Activated CD4-positive, CD25-positive, alpha-beta regulatory T cell treated with anti-CD3 and anti-CD28 coated beads, Interleukin-2, amount 50 U/mL, for 16 hours (primary cell): Measurements from ENCODE around the gene CIB1.
"Not testable (repeated sequence)": the region's sequence is repeated elsewhere in the genome, so short reads cannot be mapped to it uniquely, and the experiment has no call there.

ENCODE experiments used
- DNase-seq: peaks from one replicate; pipeline ENCODE4 v3.0.0-alpha.2; 2020; ENCODE audit warnings: low read depth, low spot score

CIB1 gene

DNA sequence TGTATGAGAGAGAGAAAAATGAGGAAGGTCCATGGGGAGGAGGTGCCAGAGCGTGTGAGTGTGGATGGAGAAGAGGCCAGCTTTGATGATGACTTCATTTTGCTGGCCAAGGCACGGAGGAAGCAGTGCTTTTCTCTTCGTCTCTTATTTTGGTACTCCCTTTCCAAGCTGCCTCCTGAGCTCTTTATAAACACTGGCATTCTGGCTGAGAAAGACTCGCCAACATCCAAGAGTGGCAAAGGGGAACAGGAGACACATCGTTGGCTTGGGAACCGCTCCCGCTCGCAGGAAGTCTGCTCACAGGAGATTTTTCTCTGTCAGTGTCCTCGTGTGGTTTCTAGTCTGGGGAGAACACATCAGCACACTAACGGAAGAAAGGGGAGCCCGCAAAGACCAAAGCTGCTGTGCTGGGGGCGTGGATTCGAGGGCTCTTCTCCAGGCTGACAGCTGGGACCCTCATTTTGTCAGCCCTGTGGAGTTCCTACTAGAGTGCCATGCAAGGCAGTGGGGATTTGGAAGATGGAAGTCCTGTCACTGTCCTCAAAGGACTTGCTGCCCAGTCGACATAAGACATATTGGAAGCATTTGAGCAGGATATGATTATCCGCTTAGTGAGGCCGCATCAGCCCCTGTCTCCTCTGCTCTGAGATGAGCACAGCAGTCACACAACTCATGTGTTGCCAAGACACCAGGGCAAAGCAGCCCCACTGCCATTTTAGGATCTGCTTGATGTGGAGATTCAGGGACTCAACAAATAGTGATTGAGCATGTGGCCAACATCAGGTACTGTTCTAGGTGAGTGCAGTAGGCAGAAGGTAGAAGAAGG lies 40.6 kb downstream of the CIB1 start:
- no peak for DNase-seq

DNA sequence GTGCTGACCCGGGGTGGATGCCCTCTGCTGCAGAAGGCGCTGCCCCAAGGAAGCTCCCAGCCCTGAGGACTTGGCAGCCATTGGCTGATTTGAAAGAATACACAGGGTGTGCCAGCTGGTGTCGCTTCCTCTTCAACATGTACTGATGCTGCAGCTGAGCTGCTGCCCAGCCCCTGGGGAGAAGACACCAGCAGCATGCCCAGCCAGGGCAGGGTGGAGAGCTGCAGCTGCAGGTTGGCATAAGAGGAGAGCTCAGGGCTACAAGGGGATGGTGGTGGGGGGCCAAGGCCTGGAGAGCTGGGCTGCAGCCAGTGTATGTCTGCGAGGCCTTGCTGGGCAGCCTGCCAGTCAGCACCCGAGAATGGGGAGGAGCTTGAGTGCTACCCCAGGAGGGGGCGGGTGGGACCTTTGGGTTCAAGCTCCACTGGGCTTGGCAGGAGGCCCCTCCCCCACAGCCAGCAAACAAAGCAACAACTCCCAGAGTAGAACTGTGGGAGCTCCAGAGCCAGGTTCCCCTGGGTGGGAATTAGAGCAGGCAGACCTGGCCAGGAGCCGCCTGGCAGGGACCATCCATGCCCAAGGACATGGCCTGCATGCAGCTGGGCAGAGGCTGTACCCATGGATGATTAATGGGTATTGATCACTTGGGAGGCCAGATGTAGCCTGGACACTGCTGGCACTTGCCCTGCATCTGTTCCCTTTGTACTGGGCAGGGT lies 41.8 kb downstream of the CIB1 start:
- DNase-seq: no peak

- no peak for DNase-seq
Measured at GRCh38 chr15:90191344-90191687, 42.4 kb downstream of the CIB1 start.

DNA sequence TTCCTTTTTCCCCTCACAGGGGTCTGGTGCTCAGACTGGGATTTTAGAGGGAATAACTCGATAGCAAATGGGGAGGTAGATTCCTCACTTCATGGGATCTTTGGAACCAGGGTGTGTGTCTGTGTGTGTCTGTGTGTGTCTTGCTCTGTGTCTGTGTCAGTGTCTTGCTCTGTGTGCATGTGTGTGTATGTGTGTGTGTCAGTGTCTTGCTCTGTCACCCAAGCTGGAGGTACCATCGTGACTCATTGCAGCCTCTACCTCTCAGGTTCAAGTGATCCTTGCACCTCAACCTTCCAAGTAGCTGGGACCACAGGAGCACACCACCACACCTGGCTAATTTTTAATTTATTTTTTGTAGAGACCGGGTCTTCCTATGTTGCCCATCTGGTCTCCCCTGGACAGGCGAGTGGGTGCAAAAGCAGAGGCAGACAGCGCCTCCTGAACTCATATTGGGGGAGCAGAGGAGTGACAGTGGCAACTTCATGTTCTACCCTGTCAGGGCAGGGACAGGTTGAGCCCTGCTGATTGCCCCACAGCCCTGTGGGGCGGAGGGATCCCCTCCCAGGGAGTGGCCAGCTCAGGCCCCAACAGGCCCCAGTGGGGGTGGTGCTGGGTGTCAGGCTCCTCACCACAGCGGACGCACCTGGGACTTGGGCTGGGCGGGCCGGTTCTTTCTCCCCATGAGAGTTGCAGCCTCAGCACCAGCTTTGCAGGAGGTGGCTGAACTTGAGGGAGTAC lies 43.0 kb downstream of the CIB1 start:
- DNase-seq: no peak

DNA sequence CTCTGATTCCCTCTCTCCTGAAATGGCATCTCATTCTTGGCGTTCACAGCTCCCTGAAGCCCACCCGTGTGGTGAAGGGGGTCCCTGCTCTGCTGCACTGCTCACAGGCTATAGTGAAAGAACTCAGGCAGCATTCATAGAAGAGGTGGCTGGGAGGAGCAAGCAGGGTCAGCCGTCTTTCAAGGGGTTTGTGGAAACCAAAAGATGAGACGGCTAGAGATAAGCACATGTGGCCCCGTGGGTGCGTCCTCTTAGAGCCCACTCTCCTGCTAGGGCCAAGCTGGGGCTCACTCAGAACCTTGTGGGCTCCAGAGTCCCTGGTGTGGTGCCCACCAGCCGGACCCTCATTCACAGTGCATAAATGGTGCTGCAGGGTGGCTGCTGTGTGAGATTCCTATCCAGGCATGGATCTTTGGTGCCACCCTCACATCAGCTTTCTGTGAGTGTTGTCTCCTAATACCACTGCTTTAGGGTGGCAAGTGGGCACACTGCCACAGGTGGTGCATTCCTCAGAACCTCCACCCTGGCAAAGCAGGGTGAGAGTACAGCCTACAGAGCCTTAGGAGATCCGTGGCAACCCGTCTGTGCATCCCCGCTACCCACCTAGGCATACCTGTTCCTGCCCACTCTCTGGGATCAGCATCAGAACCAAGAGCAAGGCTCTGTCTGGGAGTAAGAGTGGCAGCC lies 43.8 kb downstream of the CIB1 start:
- no peak for DNase-seq

DNA sequence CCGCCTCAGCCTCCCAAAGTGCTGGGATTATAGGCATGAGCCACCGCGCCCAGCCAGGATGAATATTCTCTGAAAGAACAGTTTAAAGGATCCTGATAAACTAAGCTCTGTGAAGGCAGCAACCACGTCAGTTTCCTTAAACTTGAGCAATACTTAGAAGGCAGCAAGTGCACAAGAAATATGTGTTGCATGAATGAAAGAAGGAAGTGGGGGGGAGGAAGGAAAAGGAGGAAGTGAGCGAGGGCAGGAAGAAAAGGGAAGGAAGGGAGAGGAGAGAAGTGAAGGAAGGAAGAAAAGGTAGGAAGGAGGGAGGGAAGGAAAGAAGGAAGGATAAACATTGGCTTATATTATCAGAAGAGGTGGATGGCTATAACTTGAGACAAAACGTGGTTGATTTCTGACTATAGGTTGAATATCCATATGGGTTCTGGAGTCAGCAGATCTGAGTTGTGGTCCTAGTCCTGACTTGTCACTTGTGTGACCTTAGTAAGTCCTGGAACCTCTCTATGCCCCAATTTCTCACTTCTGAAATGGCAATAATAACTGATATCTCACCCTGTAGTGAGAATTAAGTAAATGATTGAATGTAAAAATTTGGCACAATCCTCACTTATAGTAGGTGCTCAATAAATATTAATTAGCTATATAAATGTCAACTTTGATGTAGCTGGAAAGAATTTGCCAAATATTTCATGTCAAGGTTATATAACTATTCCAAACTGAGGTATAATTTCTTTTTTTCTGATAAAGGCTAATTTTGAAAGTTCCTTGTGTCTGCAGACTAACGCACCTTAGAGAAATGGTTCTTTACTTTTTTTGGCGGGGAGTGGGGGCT lies 44.6 kb downstream of the CIB1 start:
- no peak for DNase-seq

DNA sequence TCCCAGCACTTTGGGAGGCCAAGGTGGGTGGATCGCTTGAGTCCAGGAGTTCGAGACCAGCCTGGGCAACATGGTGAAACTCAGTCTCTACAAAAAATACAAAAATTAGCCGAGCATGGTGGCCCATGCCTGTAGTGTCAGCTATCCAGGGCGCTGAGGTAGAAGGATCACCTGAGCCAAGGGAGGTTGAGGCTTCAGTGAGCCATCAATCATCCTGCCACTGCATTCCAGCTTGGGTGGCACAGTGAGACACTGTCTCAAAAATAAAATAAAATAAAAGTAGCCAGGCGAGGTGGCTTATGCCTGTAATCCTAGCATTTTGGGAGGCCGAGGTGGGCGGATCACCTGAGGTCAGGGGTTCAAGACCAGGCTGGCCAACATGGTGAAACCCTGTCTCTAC lies 45.7 kb downstream of the CIB1 start:
- not testable (repeated sequence) for DNase-seq

- DNase-seq: no peak
Measured at GRCh38 chr15:90187257-90187868, 46.4 kb downstream of the CIB1 start.

DNA sequence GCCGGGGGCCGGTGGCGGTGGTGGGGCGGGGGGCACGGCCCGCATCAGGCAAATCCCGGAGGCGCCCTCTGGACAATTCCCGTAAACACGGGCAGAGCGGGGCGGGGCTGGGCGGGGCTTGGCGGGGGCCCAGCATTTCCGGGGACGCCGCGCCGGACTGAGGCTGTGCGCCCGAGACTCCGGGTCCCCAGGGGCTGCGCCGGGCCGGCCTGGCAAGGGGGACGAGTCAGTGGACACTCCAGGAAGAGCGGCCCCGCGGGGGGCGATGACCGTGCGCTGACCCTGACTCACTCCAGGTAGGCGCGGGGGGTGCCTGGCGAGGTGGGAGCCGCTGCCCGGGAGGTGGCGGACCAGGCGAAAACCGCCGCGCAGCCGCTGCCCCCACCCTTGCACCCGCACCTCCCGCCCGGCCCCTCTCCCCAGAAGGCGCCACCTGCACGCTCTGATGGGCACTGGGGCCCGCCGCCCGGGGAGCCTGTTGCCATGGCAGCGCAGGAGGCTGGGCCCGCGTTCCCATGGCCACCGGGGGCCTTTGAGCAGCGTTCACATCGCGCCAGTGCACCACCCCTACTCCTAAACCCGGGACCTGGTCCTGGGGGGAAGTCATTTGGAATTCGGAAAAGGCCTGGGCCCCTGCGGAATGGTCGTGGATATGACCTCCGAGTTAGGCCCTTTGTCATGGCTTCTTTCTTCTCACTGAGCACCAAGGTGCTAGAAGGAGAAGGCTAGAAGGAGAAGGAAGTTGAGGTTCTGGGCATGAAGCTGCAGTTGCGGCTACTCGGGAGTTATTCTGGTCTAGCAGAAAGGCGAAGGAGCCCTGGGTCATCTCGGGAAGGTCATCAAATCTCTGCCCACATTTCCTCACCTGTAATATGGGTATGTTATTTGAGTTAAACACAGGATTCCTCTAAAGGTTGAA lies 48.7 kb downstream of the CIB1 start:
- peak; percentile 25 for DNase-seq

DNA sequence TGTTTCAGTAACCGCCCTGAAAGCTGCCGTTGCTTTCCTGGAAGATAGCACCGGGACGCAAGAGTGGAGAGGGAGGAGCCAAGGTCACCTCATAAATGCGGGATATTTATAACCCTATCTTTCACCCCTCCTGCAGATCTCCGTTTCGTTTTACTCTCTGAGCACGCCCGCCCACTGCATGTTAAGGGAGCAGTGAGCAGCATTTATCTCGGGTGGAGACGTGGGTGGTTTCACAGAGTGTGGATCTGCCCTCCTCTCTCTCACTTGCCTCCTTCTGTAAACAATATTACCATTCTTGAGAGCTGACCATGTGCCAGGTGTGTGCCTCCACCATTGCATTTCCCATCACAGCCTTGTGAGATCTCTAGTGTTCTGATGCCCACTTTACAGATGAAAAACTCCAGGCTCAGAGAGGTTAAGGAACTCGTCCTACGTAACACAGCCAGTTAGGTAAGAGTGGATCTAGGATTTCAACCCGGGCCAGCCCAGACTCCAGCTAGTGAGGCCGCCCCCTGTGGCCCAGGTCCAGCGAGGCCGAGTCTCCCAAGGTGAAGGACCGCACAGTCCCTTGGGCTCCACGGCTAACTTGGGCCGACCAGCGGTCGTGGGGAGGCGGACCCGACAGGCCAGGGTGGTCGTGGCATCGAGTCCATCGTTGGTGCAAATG lies 49.5 kb downstream of the CIB1 start:
- DNase-seq: no peak

DNA sequence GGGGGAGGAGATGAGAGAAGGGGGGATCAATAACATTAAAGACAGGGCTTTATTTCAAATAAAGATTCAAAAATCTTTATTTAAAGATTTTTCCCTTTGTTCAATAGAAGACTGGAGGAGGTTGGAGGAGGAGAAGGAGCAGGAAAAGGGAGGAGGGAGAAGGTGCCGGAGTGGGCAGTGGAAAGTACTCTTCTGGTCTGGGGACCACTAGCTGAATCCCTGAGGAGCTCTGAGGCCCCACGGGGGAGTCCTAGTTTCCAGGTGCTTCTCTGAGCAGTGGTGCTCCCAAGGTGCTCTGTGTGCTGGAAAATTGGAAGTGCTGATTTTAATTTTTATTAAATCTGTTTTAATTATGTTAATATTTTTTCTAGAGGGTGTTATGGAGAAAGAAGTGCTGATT lies 52.0 kb downstream of the CIB1 start:
- DNase-seq: no peak
